ENCODE measurements around the gene ZNF296.

DNA sequence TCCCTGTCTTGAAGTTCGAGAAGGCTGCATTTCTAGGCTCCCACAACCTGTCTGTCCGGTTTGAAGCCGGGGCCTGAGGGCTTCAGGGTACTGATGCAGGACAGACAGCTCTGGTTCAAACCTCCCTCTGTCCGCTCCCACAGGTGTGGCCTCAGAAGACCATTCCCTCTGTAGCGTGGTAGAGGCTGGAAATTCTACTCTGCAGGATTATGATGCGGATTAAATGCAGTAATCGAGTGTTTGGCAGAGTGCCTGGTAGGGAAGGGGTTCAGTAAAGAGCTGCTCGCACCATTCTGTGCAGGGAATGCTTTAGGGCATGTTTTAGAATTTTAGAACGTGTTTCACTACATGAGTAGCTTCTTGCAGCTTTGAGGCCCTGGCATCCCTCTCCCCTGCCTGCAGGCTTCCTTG, 47.2 kb upstream of the ZNF296 start:
- TF ChIP-seq EZH2 (IDR thresholded peaks at IDR 0.05; ENCODE audit: insufficient read depth, poor library complexity, severe bottlenecking) (no peak), EZH2phosphoT487 (IDR thresholded peaks at IDR 0.05; ENCODE audit: insufficient read depth, low read depth) (no peak)
